Measurements from ENCODE around the gene MGST2. TPM values are rescaled to one million over a fixed set of nuclear protein-coding genes. Genes with fewer than 3 reads are reported as not detected.

MGST2 gene
- polyA plus RNA-seq, 1 donor (not counting 4 experiments of a cell fraction or from before 2014, with no cell fraction given) = 57.6 TPM

DNA sequence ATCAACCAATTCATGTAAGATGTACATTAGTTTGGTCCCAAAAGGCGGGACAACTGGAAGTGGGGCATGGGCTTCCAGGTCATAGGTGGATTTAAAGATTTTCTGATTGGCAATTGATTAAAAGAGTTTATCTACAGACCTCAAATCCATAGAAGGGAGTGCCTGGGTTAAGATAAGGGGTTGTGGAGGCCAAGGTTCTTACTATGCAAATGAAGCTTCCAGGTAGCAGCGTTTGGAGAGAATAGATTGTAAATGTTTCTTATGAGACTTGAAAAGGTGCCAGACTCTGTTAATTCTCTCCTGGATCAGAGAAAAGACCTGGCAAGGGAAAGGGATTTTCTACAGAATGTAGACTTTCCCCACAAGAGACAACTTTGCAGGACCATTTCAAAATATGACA lies 2.4 kb downstream of the MGST2 start:
- no peaks in the 10 kb centered on the region for H3K36me3 ChIP-seq (ENCODE audit: control insufficient read depth in 2 of 2, extremely low read depth in 1 of 2, insufficient read depth in 2 of 2, low read length in 2 of 2)
- no peaks in the 10 kb centered on the region for H3K9me3 ChIP-seq (ENCODE audit: control insufficient read depth, low read depth, low read length)
- no peak overlapping the region for H3K9ac ChIP-seq (ENCODE audit: control insufficient read depth, extremely low read depth, insufficient read depth, low read length)
- no peak overlapping the region for H3K27ac ChIP-seq (ENCODE audit: control insufficient read depth, insufficient read depth, low read length)
- H3K9me1 ChIP-seq (ENCODE audit: control insufficient read depth, extremely low read depth, insufficient read depth, low read length) = no peaks in the 10 kb centered on the region
- TF ChIP-seq, protein P1, sequence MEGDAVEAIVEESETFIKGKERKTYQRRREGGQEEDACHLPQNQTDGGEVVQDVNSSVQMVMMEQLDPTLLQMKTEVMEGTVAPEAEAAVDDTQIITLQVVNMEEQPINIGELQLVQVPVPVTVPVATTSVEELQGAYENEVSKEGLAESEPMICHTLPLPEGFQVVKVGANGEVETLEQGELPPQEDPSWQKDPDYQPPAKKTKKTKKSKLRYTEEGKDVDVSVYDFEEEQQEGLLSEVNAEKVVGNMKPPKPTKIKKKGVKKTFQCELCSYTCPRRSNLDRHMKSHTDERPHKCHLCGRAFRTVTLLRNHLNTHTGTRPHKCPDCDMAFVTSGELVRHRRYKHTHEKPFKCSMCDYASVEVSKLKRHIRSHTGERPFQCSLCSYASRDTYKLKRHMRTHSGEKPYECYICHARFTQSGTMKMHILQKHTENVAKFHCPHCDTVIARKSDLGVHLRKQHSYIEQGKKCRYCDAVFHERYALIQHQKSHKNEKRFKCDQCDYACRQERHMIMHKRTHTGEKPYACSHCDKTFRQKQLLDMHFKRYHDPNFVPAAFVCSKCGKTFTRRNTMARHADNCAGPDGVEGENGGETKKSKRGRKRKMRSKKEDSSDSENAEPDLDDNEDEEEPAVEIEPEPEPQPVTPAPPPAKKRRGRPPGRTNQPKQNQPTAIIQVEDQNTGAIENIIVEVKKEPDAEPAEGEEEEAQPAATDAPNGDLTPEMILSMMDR (optimal IDR thresholded peaks at IDR 0.05 in 1 of 3, IDR thresholded peaks at IDR 0.05 in 1 of 3, conservative IDR thresholded peaks at IDR 0.05 in 1 of 3; ENCODE audit: extremely low read depth in 1 of 3, insufficient read depth in 2 of 3, low read length in 3 of 3) = no peak
- TF ChIP-seq EZH2 (IDR thresholded peaks at IDR 0.05; ENCODE audit: low read length) = no peak
- no peak for DNase-seq (ENCODE audit: low read depth, low spot score)
- dilution Hi-C loops (cut with MboI; ENCODE audit: extremely low pct_ligation_motif_present, low sequenced_read_pairs) = no loop called here
- no peak overlapping the region for H3K4me3 ChIP-seq (ENCODE audit: control insufficient read depth in 2 of 3, extremely low read depth in 1 of 3, insufficient read depth in 2 of 3, low read depth in 1 of 3, low read length in 3 of 3)
- no peak overlapping the region for H3K4me2 ChIP-seq (ENCODE audit: control insufficient read depth, extremely low read depth, insufficient read depth, low read depth, low read length)
- no peaks in the 10 kb centered on the region for H4K20me1 ChIP-seq (ENCODE audit: control insufficient read depth, extremely low read depth, insufficient read depth, low read length)
- no peak for FAIRE-seq
- peaks cover 4% of the 10 kb centered on the region for H3K79me2 ChIP-seq (ENCODE audit: control insufficient read depth, insufficient read depth, low read length)
- H3K4me1 ChIP-seq (ENCODE audit: control insufficient read depth, extremely low read depth, insufficient read depth, low read length) = peaks cover 11% of the 10 kb centered on the region
- H2AFZ ChIP-seq (ENCODE audit: control insufficient read depth, low read length) = no peak overlapping the region
- H3K27me3 ChIP-seq (ENCODE audit: control insufficient read depth, extremely low read depth, insufficient read depth, low read length) = no peaks in the 10 kb centered on the region

DNA sequence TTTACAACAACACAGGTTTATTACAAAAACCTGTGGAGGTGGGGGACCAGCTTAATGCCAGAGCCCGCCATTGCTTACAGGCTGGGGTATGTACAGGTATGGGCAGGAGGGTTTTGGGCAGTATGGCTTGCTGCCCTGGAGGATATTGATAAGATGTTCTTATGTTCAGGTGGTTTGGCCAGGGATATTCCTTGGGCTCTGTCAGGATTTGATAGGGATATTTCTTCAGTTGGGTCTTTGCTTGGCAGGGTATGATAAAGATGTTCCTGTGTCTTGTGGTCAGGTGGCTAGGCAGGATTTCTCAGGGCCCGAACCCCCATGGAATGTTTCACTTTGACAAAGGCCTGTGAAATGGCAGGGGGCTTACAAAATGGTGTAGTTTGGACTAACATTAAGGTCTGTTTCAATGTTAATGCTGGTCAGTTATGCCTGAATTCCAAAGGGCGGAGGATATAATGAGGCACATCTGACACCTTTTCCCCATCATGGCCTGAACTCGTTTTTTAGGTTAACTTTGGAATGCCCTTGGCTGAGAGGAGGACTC lies 3.1 kb downstream of the MGST2 start:
- Histone ChIP-seq H3K9me3 (ENCODE audit: control insufficient read depth, low read depth, low read length) (no peaks in the 10 kb centered on the region), H3K27ac (ENCODE audit: control insufficient read depth, insufficient read depth, low read length) (no peak overlapping the region), H3K9me1 (ENCODE audit: control insufficient read depth, extremely low read depth, insufficient read depth, low read length) (no peaks in the 10 kb centered on the region), H3K4me1 (ENCODE audit: control insufficient read depth, extremely low read depth, insufficient read depth, low read length) (peaks cover 11% of the 10 kb centered on the region), H3K36me3 (ENCODE audit: control insufficient read depth in 2 of 2, extremely low read depth in 1 of 2, insufficient read depth in 2 of 2, low read length in 2 of 2) (no peaks in the 10 kb centered on the region), H3K9ac (ENCODE audit: control insufficient read depth, extremely low read depth, insufficient read depth, low read length) (no peak overlapping the region), H3K4me3 (ENCODE audit: control insufficient read depth in 2 of 3, extremely low read depth in 1 of 3, insufficient read depth in 2 of 3, low read depth in 1 of 3, low read length in 3 of 3) (no peak overlapping the region), H3K79me2 (ENCODE audit: control insufficient read depth, insufficient read depth, low read length) (peaks cover 4% of the 10 kb centered on the region), H2AFZ (ENCODE audit: control insufficient read depth, low read length) (no peak overlapping the region), H3K27me3 (ENCODE audit: control insufficient read depth, extremely low read depth, insufficient read depth, low read length) (no peaks in the 10 kb centered on the region), H4K20me1 (ENCODE audit: control insufficient read depth, extremely low read depth, insufficient read depth, low read length) (no peaks in the 10 kb centered on the region), H3K4me2 (ENCODE audit: control insufficient read depth, extremely low read depth, insufficient read depth, low read depth, low read length) (no peak overlapping the region)
- DNase-seq (ENCODE audit: low read depth, low spot score) (no peak), FAIRE-seq (no peak)
- dilution Hi-C loops (cut with MboI; ENCODE audit: extremely low pct_ligation_motif_present, low sequenced_read_pairs) = no loop called here
- TF ChIP-seq EZH2 (IDR thresholded peaks at IDR 0.05; ENCODE audit: low read length) = no peak
- TF ChIP-seq, protein P1 (optimal IDR thresholded peaks at IDR 0.05 in 1 of 3, IDR thresholded peaks at IDR 0.05 in 1 of 3, conservative IDR thresholded peaks at IDR 0.05 in 1 of 3; ENCODE audit: extremely low read depth in 1 of 3, insufficient read depth in 2 of 3, low read length in 3 of 3) = no peak

All from keratinocyte (primary cell).